ENCODE measurements around the gene STARD7. TPM values are rescaled to one million over a fixed set of nuclear protein-coding genes. Genes with fewer than 3 reads are reported as not detected.
"Not testable (repeated sequence)": the region's sequence is repeated elsewhere in the genome, so short reads cannot be mapped to it uniquely, and the experiment has no call there.

Gene STARD7
- total RNA-seq, 1 donor from 2014 or later = 142 TPM

GRCh38 chr2:96142217-96143113 lies 66.2 kb downstream of the STARD7 start:
- no peak for DNase-seq (ENCODE audit: low spot score)
- intact Hi-C loops (cut with DNase I) = no loop called here

GRCh38 chr2:96141624-96141967 lies 67.0 kb downstream of the STARD7 start:
- DNase-seq (ENCODE audit: low spot score); intact Hi-C loops (cut with DNase I): not testable (repeated sequence)

- no peak for DNase-seq (ENCODE audit: low spot score)
- intact Hi-C loops (cut with DNase I) = no loop called here
Observed at GRCh38 chr2:96140941-96141623, 67.5 kb downstream of the STARD7 start.

GRCh38 chr2:96139181-96139758 lies 69.4 kb downstream of the STARD7 start:
- intact Hi-C loops (cut with DNase I) = loop anchor here (5.0 to 10.0 kb wide), 2 partner anchors 33 to 366 kb away; partner anchors contain the start of gene NEURL3

GRCh38 chr2:96138179-96139145 lies 70.2 kb downstream of the STARD7 start, which contains the start of gene ASTL:
Gene ASTL, minus strand, starts transcription at chr2:96138502. Its CDS starts 66 bp downstream, at chr2:96138436.
- DNase-seq (ENCODE audit: low spot score) = no peak
- intact Hi-C loops (cut with DNase I) = loop anchor here (5.0 to 10.0 kb wide), 2 partner anchors 34 to 366 kb away; partner anchors contain the start of gene NEURL3

More at GRCh38 chr2:96139181-96139758, 69.4 kb downstream of the STARD7 start:
- DNase-seq (ENCODE audit: low spot score) = no peak

- no peak for DNase-seq (ENCODE audit: low spot score)
Observed at GRCh38 chr2:96137321-96138178, 71.1 kb downstream of the STARD7 start.

GRCh38 chr2:96136129-96136720 lies 72.4 kb downstream of the STARD7 start:
- DNase-seq (ENCODE audit: low spot score) = no peak
- intact Hi-C loops (cut with DNase I) = loop anchor here (5.0 to 10.0 kb wide), 2 partner anchors 36 to 369 kb away; partner anchors contain the start of gene NEURL3

More at GRCh38 chr2:96137321-96138178, 71.1 kb downstream of the STARD7 start:
- intact Hi-C loops (cut with DNase I) = loop anchor here (5.0 to 10.0 kb wide), 2 partner anchors 35 to 367 kb away; partner anchors contain the start of gene NEURL3

GRCh38 chr2:96135621-96136020 lies 73.0 kb downstream of the STARD7 start:
- no peak for DNase-seq (ENCODE audit: low spot score)
- intact Hi-C loops (cut with DNase I) = loop anchor here (5.0 to 10.0 kb wide), 2 partner anchors 37 to 369 kb away; partner anchors contain the start of gene NEURL3

GRCh38 chr2:96135171-96135570 lies 73.5 kb downstream of the STARD7 start:
- intact Hi-C loops (cut with DNase I) = loop anchor here (5.0 to 10.0 kb wide), 2 partner anchors 37 to 370 kb away; partner anchors contain the start of gene NEURL3
- DNase-seq (ENCODE audit: low spot score) = no peak

Other genes starting within 250 kb of the STARD7 start
- 9.2 TPM for gene ANKRD36C, start 217.0 kb downstream of the STARD7 start, total RNA-seq
- 6.6 TPM for gene GPAT2, start 173.9 kb downstream of the STARD7 start, total RNA-seq
- gene ADRA2B, start 92.3 kb downstream of the STARD7 start, total RNA-seq = 5.5 TPM
- not detected for gene ASTL, start 70.3 kb downstream of the STARD7 start, total RNA-seq
- gene DUSP2, start 63.4 kb downstream of the STARD7 start, total RNA-seq = 1.3 TPM
- gene TMEM127, start 57.2 kb upstream of the STARD7 start, total RNA-seq = 92.7 TPM
- gene CIAO1, start 57.4 kb upstream of the STARD7 start, total RNA-seq = 56.1 TPM
- gene SNRNP200, start 96.7 kb upstream of the STARD7 start, total RNA-seq = 62.2 TPM
- 0.83 TPM for gene ITPRIPL1, start 116.5 kb upstream of the STARD7 start, total RNA-seq
- gene NCAPH, start 126.9 kb upstream of the STARD7 start, total RNA-seq = 0.32 TPM

Measured in cardiac septum (tissue), 1 donor.